PC-9 (cell line): Measurements from ENCODE around the gene CLCN1. TPM values are rescaled to one million over a fixed set of nuclear protein-coding genes. Genes with fewer than 3 reads are reported as not detected.

ENCODE experiments used
- BruUV-seq: library from RNA; stranded (reverse); fragments of 400-500 nt; replicated peaks from 2 replicates; lab custom pipeline; 2021; lab: Mats Ljungman, UMichigan
- CTCF ChIA-PET: fragments of 300-600 bp; sonication (Branson Sonifier 250); formaldehyde crosslinking; loops from one replicate; lab custom pipeline; 2022; ENCODE audit warnings: antibody characterized with exemption; lab: Charles Lee
- POLR2A ChIA-PET: fragments of 300-600 bp; sonication (Branson Sonifier 250); formaldehyde crosslinking; loops from one replicate; lab custom pipeline; 2022; ENCODE audit warnings: antibody characterized with exemption; ENCODE audit not compliant: unreplicated experiment; lab: Charles Lee
- DNase-seq, 2 experiments: peaks; one replicate each; pipeline versions ENCODE4 v3.0.0 to v3.0.0-alpha.2; 2015 to 2022; ENCODE audit warnings: mixed read lengths in 1 of 2
- H2AFZ ChIP-seq: fragments of 200-600 bp; sonication (generic); 2 replicates; pipeline ENCODE4 v1.8.1; 2017; ENCODE audit warnings: antibody characterized with exemption
- H3F3A ChIP-seq: fragments of 200-600 bp; sonication (generic); 2 replicates; pipeline ENCODE4 v1.8.1; 2017; ENCODE audit warnings: antibody characterized with exemption, mild to moderate bottlenecking, low read depth; ENCODE audit not compliant: insufficient read depth
- H3K27ac ChIP-seq: fragments of 200-600 bp; sonication (generic); 2 replicates; pipeline ENCODE4 v1.6.1; 2016; ENCODE audit warnings: mixed run types
- H3K27me3 ChIP-seq: fragments of 200-600 bp; sonication (generic); 2 replicates; pipeline ENCODE4 v1.6.1; 2016; ENCODE audit warnings: low read depth, mixed run types; ENCODE audit not compliant: insufficient read depth
- H3K36me3 ChIP-seq: fragments of 200-600 bp; sonication (generic); 2 replicates; pipeline ENCODE4 v1.6.1; 2016; ENCODE audit warnings: low read depth, mixed run types
- H3K4me1 ChIP-seq: fragments of 200-600 bp; sonication (generic); replicated peaks from 2 replicates; pipeline ENCODE4 v1.6.1; 2016; ENCODE audit warnings: mixed run types; ENCODE audit not compliant: insufficient read depth
- H3K4me2 ChIP-seq: fragments of 200-600 bp; sonication (generic); 2 replicates; pipeline ENCODE4 v1.6.1; 2017; ENCODE audit warnings: mixed run types
- H3K4me3 ChIP-seq: fragments of 200-600 bp; sonication (generic); 2 replicates; pipeline ENCODE4 v1.6.1; 2016; ENCODE audit warnings: mixed run types
- H3K79me2 ChIP-seq: fragments of 200-600 bp; sonication (generic); 2 replicates; pipeline ENCODE4 v1.6.1; 2017; ENCODE audit warnings: low read depth, mixed run types
- H3K9me2 ChIP-seq: fragments of 200-600 bp; sonication (generic); 2 replicates; pipeline ENCODE4 v1.8.1; 2017; ENCODE audit warnings: mild to moderate bottlenecking; ENCODE audit not compliant: insufficient read depth
- H3K9me3 ChIP-seq: fragments of 200-600 bp; sonication (generic); 2 replicates; pipeline ENCODE4 v1.8.1; 2016; ENCODE audit warnings: low read depth; ENCODE audit not compliant: insufficient read depth
- H4K20me1 ChIP-seq: fragments of 200-600 bp; sonication (generic); 2 replicates; pipeline ENCODE4 v1.8.1; 2017; ENCODE audit not compliant: insufficient read depth
- CTCF ChIP-seq: fragments of 200-600 bp; sonication (generic); conservative IDR thresholded peaks from 2 replicates; pipeline ENCODE4 v1.6.1; 2017; ENCODE audit warnings: mixed run types, antibody characterized with exemption, mild to moderate bottlenecking, moderate library complexity
- EZH2 ChIP-seq: fragments of 200-600 bp; sonication (generic); IDR thresholded peaks from 2 replicates; pipeline ENCODE4 v1.8.0; 2017; ENCODE audit warnings: antibody characterized with exemption, low read depth
- intact Hi-C: fragments of 100-400 bp; cut with micrococcal nuclease; formaldehyde crosslinking; loops from one replicate; pipeline ENCODE4 v1.10.0; 2022; ENCODE audit not compliant: unreplicated experiment
- total RNA-seq: library from RNA; stranded (reverse); gene quantifications from 2 replicates; pipeline ENCODE4 v1.2.3, GENCODE V29; 2021

Gene CLCN1
- total RNA-seq, 1 experiment from 2014 or later, result not detected

- POLR2A ChIA-PET, result no interaction called here
- H4K20me1 ChIP-seq, result no peaks in the 10 kb centered on the region
- H3K9me2 ChIP-seq, result no peaks in the 10 kb centered on the region
- H3K4me3 ChIP-seq, result no peak overlapping the region
- H3K36me3 ChIP-seq, result 0 out of 2 replicates have a peak, but pooled peaks cover 18% of the 10 kb centered on the region
- no peaks in the 10 kb centered on the region for H3K79me2 ChIP-seq
- no peak overlapping the region for H3K27ac ChIP-seq
- H3K27me3 ChIP-seq, result no peaks in the 10 kb centered on the region
- no peaks in the 10 kb centered on the region for H3K9me3 ChIP-seq
- no peak overlapping the region for H2AFZ ChIP-seq
- CTCF ChIA-PET, result no interaction called here
- no peak overlapping the region for H3K4me2 ChIP-seq
- no TSS peak for BruUV-seq
- intact Hi-C loops, result no loop called here
- H3F3A ChIP-seq, result 0 out of 2 replicates have a peak, but pooled peaks cover 4% of the 10 kb centered on the region
- no peak for TF ChIP-seq CTCF
- TF ChIP-seq EZH2, result no peak
- DNase-seq, result no peak
- H3K4me1 ChIP-seq, result no peaks in the 10 kb centered on the region
These were observed 78.9 kb downstream of the CLCN1 start for GRCh38 chr7:143394777-143395176.

GRCh38 chr7:143395187-143396149 is 79.6 kb downstream of the CLCN1 start:
- H3K9me2 ChIP-seq, result no peaks in the 10 kb centered on the region
- H4K20me1 ChIP-seq, result no peaks in the 10 kb centered on the region
- BruUV-seq, result no TSS peak
- no peak overlapping the region for H3K27ac ChIP-seq
- no peak for TF ChIP-seq EZH2
- 0 out of 2 replicates have a peak, but pooled peaks have one; percentile 17 for TF ChIP-seq CTCF
- H3K27me3 ChIP-seq, result no peaks in the 10 kb centered on the region
- no peak overlapping the region for H3K4me3 ChIP-seq
- DNase-seq, result no peak
- no peak overlapping the region for H3K4me2 ChIP-seq
- H3F3A ChIP-seq, result 0 out of 2 replicates have a peak, but pooled peaks cover 4% of the 10 kb centered on the region
- H3K9me3 ChIP-seq, result no peaks in the 10 kb centered on the region
- ChIA-PET CTCF (no interaction called here), POLR2A (interaction anchor here (0.6 kb wide), 1 partner anchor 99 kb away, joined by 4 read pairs; no protein-coding TSS in a partner anchor)
- no peak overlapping the region for H2AFZ ChIP-seq
- no peaks in the 10 kb centered on the region for H3K4me1 ChIP-seq
- intact Hi-C loops, result no loop called here
- H3K36me3 ChIP-seq, result 0 out of 2 replicates have a peak, but pooled peaks cover 13% of the 10 kb centered on the region
- H3K79me2 ChIP-seq, result no peaks in the 10 kb centered on the region

GRCh38 chr7:143396182-143396581 is 80.3 kb downstream of the CLCN1 start:
- Histone ChIP-seq H3K27me3 (no peaks in the 10 kb centered on the region), H3K4me1 (no peaks in the 10 kb centered on the region), H3K79me2 (no peaks in the 10 kb centered on the region), H3K27ac (no peak overlapping the region), H3K4me3 (no peak overlapping the region), H4K20me1 (no peaks in the 10 kb centered on the region), H3K36me3 (0 out of 2 replicates have a peak, but pooled peaks cover 9% of the 10 kb centered on the region), H3K4me2 (no peak overlapping the region), H3K9me2 (no peaks in the 10 kb centered on the region), H3K9me3 (no peaks in the 10 kb centered on the region), H3F3A (0 out of 2 replicates have a peak, but pooled peaks cover 4% of the 10 kb centered on the region), H2AFZ (no peak overlapping the region)
- ChIA-PET POLR2A (no interaction called here), CTCF (no interaction called here)
- TF ChIP-seq EZH2 (no peak), CTCF (no peak)
- intact Hi-C loops, result no loop called here
- BruUV-seq, result no TSS peak
- DNase-seq, result no peak
